ENCODE results near the gene ASGR2.

DNA sequence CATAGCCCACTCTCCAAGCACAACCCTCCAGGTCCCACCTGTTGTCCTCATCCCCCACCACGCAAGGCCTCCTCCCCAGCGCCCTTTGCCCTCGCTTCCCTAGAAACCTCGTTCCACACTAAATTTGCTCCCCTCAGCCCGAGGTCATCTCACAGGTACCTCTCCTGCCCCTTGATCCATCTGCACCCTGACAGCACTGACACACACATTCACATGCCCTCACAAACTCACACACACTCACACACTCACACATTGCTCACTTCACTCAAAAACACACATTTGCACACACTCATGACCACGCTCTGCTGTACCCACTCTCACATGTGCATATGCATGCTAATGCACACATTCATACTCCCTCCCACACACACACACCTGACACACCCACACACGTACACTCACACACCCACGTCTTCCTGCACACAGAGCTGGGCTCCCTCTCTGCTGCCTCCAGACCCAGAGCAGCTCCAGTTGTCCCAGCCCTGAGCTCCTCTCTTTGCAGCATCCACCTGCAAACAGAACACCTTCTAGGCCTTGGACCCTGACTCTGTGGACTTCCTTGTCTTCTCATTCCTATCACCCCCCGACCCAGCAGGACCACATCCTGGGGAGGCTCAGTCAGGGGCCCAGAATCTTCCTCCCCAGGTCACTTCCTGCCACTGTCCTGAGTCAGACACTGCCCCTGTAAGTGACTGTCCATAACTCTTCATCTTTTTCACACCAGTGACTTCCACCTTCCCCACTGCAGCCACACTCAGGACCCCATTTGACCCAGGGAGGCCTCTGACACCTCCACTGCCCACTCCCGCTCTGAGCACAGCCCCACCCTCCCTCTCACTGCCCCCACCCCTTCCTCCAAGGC is 4.9 kb downstream of the ASGR2 start:
- TF ChIP-seq CTCF (IDR thresholded peaks at IDR 0.05), result no peak
- TF ChIP-seq KAT7 (CRISPR knock-in tag; IDR thresholded peaks at IDR 0.05; ENCODE audit: borderline replicate concordance), result no peak
- TF ChIP-seq MAX (CRISPR knock-in tag; IDR thresholded peaks at IDR 0.05), result no peak

Measured in WTC11 (cell line).